Pancreas (tissue), 10 donors: Measurements from ENCODE around the gene UTP3. TPM values are rescaled to one million over a fixed set of nuclear protein-coding genes. Genes with fewer than 3 reads are reported as not detected.
"Not testable (repeated sequence)": the region's sequence is repeated elsewhere in the genome, so short reads cannot be mapped to it uniquely, and the experiment has no call there.

Source experiments
- ATAC-seq, 4 donors: fragments of 200-7000 bp; cut with Tn5 transposase; one replicate each; pipeline versions ENCODE4 v1.8.0 to v1.9.1; 2020; ENCODE audit warnings: mild to moderate bottlenecking in 4 of 4, moderate library complexity in 4 of 4
- DNase-seq, 6 donors: peaks; one replicate each; pipeline ENCODE4 v3.0.0-alpha.2; 2020
- FAIRE-seq: peaks from 2 replicates; lab custom pipeline; 2012; peaks lifted over from hg19 to GRCh38; lab: Jason Lieb, UNC
- H3K27ac ChIP-seq, 4 donors: fragments of 200-600 bp; sonication (generic); 1 replicate in 3 of 4; 2 replicates in 1 of 4; pipeline versions ENCODE4 v1.5.0 to v1.8.0; 2020
- H3K27me3 ChIP-seq, 4 donors: fragments of 200-600 bp; one replicate each; pipeline ENCODE4 v1.8.0; 2021
- H3K36me3 ChIP-seq, 3 donors: fragments of 200-600 bp; sonication (generic) in 1 of 3; one replicate each; pipeline versions ENCODE4 v1.5.0 to v1.8.0; 2020 to 2021
- H3K4me1 ChIP-seq, 3 donors: fragments of 200-600 bp; one replicate each; pipeline ENCODE4 v1.8.0; 2021
- H3K4me3 ChIP-seq, 4 donors: fragments of 200-600 bp; sonication (generic) in 2 of 4; one replicate each; pipeline versions ENCODE4 v1.5.0 to v1.8.0; 2020 to 2021
- H3K9me3 ChIP-seq, 4 donors: fragments of 200-600 bp; one replicate each; pipeline ENCODE4 v1.8.0; 2021
- WGBS, 2 donors: extraction: QIAGEN DNeasy Blood & Tissue Kit; methylation state at CpG; one replicate each; pipeline ENCODE4 v1.1.7; 2013; 5-methylcytosine and 5-hydroxymethylcytosine counted together
- intact Hi-C, 3 donors: fragments of 100-400 bp; cut with DNase I; formaldehyde crosslinking; loops; one replicate each; pipeline versions ENCODE4 v1.11.1 to v1.14.2; 2022
- polyA plus RNA-seq, 2 donors: library from polyadenylated mRNA; stranded (reverse); fragments of 200-250 nt; gene quantifications; one replicate each; pipeline ENCODE4 v1.2.3, GENCODE V29; 2013
- total RNA-seq, 6 donors: library from RNA; stranded (reverse); fragmentation: NEBNext Ultra II Directional in 4 of 6; extraction: Animal tissue kit (Norgen Biotek cat#: 25700) in 4 of 6; gene quantifications; one replicate each; pipeline versions ENCODE4 v1.2.1 to v1.2.4, GENCODE V29; 2021 to 2023
- TF ChIP-seq, protein P1 (sequence below), 4 donors: fragments of 200-600 bp; sonication (generic) in 3 of 4; IDR thresholded peaks; one replicate each; pipeline versions ENCODE4 v1.5.0 to v1.8.0; 2021; ENCODE audit warnings: antibody characterized with exemption in 4 of 4
- donor health status: healthy with polysubstance abuse.
- donor health status: DM: no; HTN: no; CAD: no; lungs with moderate emphysema.
- donor health status: DM: no; HTN: no; CAD: no.
- donor health status: control.
- donor health status: control.
- donor health status: Bipolar disorder and iron deficiency.
- donor health status: DM: yes; HTN: yes; CAD: no.
- donor health status: DM: no; HTN: no; CAD: no.
- donor health status: DM: no; HTN: no; CAD: no.
- donor health status: DM: yes; HTN: yes; CAD: no.

The UTP3 gene, protein sequence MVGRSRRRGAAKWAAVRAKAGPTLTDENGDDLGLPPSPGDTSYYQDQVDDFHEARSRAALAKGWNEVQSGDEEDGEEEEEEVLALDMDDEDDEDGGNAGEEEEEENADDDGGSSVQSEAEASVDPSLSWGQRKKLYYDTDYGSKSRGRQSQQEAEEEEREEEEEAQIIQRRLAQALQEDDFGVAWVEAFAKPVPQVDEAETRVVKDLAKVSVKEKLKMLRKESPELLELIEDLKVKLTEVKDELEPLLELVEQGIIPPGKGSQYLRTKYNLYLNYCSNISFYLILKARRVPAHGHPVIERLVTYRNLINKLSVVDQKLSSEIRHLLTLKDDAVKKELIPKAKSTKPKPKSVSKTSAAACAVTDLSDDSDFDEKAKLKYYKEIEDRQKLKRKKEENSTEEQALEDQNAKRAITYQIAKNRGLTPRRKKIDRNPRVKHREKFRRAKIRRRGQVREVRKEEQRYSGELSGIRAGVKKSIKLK
- total RNA-seq: 10 to 100 TPM in 3 of 6 donors, 1 to 10 TPM in 3; 6.5 to 12.2 (median 9.6) TPM
- 10 to 100 TPM; 10.6 to 15.4 TPM for polyA plus RNA-seq

DNA sequence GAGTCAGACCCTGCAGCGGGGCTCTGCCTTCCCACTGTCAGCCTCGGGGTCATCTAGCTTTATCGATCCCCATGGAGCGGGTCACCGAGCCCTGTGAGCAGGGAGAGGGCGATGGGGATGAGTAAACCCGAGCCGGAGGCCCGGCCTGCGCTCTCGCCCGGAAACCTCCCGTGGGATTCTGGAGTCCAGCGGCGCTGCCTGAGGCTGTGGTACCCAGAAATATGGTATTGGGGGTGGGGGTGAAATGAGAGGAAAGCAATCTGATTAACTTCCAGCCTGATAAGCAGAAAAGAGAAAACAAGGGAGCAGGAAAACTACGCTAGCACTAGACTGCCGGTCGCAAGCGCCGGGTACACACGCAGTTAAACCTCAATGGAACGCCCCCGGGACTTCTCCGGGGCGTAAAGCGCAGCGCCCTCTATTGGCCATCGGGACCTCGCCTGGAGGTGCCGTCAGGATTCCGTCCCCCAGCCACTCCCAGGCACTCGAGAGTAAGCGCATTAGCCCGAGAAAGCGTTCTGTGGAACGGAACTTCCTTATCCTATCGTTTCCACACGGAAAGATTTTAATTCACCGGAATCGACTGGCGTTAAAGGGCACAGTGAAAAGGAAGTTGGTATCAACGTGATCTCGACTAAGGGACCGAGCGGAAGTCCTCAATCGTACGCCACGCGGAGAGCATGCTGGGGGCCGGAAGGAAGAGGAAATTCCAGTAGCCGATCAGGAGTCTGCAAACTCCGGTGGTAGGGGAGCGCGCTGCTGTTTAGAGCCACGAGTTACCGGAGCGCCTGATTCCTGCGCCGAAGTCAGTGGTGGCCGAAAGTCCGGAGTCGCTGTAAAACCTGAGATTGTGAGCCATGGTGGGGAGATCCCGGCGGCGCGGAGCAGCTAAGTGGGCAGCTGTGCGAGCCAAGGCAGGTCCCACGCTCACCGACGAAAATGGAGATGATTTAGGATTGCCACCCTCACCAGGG, at the start of gene UTP3:
Gene UTP3 (plus strand): TSS at position 712 of the 974 bp plus-strand sequence. CDS start 146 bp downstream, at position 858.
- intact Hi-C loops: no loop called here

DNA sequence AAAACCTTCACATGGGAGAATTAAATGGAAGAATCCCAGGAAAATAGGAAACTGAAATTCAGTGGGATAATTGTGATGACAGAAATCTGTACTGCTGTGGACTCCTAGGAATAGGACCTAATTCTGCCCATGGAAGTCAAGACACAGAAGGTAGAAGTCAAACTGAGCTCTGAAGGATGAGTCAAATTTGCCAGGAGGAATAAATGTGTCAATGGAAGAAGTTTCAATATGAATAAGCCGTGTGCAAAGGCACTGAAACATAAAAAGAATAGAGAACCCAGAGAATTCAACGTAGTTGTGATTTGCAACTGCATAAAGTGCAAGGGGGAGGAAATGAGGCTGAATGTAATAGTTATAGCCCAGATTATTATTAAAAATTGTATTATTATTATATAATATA, 48.1 kb upstream of the UTP3 start:
- no peaks in the 10 kb centered on the region for H3K9me3 ChIP-seq
- no peak overlapping the region for H3K27ac ChIP-seq
- no peak overlapping the region for H3K4me3 ChIP-seq
- intact Hi-C loops: loop anchor here in 1 of 3 donors (10.0 kb wide), 1 partner anchor 365 kb away; no protein-coding TSS in a partner anchor
- peaks cover 0 to 8% (median 7%) of the 10 kb centered on the region in 3 donors for H3K4me1 ChIP-seq
- ATAC-seq: no peak
- no peak for DNase-seq
- TF ChIP-seq, protein P1, sequence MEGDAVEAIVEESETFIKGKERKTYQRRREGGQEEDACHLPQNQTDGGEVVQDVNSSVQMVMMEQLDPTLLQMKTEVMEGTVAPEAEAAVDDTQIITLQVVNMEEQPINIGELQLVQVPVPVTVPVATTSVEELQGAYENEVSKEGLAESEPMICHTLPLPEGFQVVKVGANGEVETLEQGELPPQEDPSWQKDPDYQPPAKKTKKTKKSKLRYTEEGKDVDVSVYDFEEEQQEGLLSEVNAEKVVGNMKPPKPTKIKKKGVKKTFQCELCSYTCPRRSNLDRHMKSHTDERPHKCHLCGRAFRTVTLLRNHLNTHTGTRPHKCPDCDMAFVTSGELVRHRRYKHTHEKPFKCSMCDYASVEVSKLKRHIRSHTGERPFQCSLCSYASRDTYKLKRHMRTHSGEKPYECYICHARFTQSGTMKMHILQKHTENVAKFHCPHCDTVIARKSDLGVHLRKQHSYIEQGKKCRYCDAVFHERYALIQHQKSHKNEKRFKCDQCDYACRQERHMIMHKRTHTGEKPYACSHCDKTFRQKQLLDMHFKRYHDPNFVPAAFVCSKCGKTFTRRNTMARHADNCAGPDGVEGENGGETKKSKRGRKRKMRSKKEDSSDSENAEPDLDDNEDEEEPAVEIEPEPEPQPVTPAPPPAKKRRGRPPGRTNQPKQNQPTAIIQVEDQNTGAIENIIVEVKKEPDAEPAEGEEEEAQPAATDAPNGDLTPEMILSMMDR (IDR thresholded peaks at IDR 0.05): no peak
- 90 to 91% methylated on average over 2 of the region's 2 CpGs for WGBS, 2 donors
- no peaks in the 10 kb centered on the region for H3K36me3 ChIP-seq
- no peaks in the 10 kb centered on the region for H3K27me3 ChIP-seq
- FAIRE-seq: no peak

More for the DNA sequence above, at the start of gene UTP3:
- Histone ChIP-seq H3K27ac (peak within 1 kb of the TSS; percentile 82 to 93 (median 90)), H3K9me3 (no peaks in the 10 kb centered on the region), H3K4me1 (peaks cover 17 to 29% (median 22%) of the 10 kb centered on the region in 3 donors), H3K27me3 (no peaks in the 10 kb centered on the region), H3K36me3 (no peaks in the 10 kb centered on the region), H3K4me3 (peak within 1 kb of the TSS; percentile 55 to 73 (median 68))
- DNase-seq (peak; percentile 94 to 97 (median 95)), ATAC-seq (peak; percentile 95 to 99 (median 96)), FAIRE-seq (peak; percentile 93)
- 0 to 1% methylated on average over 70 of the region's 70 CpGs for WGBS, 2 donors
- TF ChIP-seq, protein P1 (IDR thresholded peaks at IDR 0.05): peak; percentile 87 to 97 (median 90)

DNA sequence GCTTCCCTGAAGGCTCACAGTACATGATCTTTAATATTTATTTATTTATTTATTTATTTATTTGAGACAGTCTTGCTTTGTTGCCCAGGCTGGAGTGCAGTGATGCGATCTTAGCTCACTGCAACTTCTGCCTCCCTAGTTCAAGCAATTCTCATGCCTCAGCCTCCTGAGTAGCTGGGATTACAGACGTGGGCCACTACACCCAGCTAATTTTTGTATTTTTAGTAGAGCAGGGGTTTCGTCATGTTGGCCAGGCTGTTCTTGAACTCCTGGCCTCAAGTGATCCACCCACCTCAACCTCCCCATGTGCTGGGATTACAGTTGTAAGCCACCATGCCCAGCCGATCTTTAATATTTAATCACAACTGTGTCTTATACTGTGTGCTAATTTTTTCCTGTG, 37.6 kb upstream of the UTP3 start:
- H3K4me3 ChIP-seq, H3K36me3 ChIP-seq, FAIRE-seq, H3K9me3 ChIP-seq, H3K4me1 ChIP-seq, H3K27ac ChIP-seq, ATAC-seq, DNase-seq, intact Hi-C loops, H3K27me3 ChIP-seq: not testable (repeated sequence)
- WGBS, 2 donors: 67 to 80% methylated on average over 4 of the region's 4 CpGs

DNA sequence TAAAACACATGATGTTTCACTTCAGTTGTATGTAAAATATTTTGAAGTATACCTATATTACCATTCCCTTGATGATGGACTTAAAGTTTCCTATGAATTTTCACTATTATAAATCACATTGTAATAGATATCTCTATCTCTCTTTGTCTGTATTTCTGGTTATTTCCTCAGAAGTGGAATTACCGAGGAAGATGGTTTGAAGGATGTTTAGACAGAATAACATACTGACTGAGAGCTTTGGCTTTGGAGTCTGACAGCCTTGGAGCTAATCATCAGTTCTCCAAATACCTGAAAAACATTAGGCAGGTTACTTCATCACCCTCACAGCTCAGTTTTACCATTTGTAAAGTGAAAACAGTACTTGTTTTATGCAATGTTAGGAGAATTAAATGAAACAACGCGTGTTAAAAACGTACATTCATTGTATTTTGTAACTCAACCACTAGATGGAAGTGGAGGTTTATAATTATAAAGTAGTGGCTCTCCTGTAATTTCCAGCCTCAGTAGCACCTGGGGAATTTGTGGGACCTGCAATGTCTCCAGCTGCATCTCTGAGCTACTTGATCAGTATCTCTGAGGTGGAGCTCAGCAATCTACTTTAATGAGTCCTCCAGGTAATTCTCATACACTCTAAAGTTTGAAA, 36.3 kb upstream of the UTP3 start:
- intact Hi-C loops: no loop called here
- DNase-seq (no peak), FAIRE-seq (peak; percentile 57), ATAC-seq (peak; percentile 69 to 87 (median 83))
- TF ChIP-seq, protein P1 (IDR thresholded peaks at IDR 0.05): peak; percentile 6 to 42 (median 26)
- Histone ChIP-seq H3K27ac (no peak overlapping the region), H3K27me3 (no peaks in the 10 kb centered on the region), H3K36me3 (no peaks in the 10 kb centered on the region), H3K4me3 (no peak overlapping the region), H3K4me1 (no peaks in the 10 kb centered on the region), H3K9me3 (no peaks in the 10 kb centered on the region)
- WGBS, 2 donors: 4 to 6% methylated on average over 4 of the region's 4 CpGs
